ENCODE data around the gene NMD3. TPM values are rescaled to one million over a fixed set of nuclear protein-coding genes. Genes with fewer than 3 reads are reported as not detected.

NMD3 gene
- total and polyA plus RNA-seq, 9 of the 15 experiments (the other 6 are each of a cell fraction or from before 2014, with no cell fraction given), result 63.5 to 178 (median 111) TPM

GRCh38 chr3:161220850-161221753, at the start of gene NMD3 (continued):
- TF ChIP-seq ZBTB40 (IDR thresholded peaks at IDR 0.05) (0 out of 2 replicates have a peak, but pooled peaks have one; percentile 33), ZBTB40 (CRISPR knock-in tag; IDR thresholded peaks at IDR 0.05) (no peak), TFAP4 (CRISPR knock-in tag; IDR thresholded peaks at IDR 0.05; ENCODE audit: borderline replicate concordance) (peak; percentile 85), RBM14 (IDR thresholded peaks at IDR 0.05; ENCODE audit: borderline replicate concordance, insufficient read depth, low read depth, low read length) (no peak), GABPB1 (CRISPR knock-in tag; IDR thresholded peaks at IDR 0.05) (0 out of 2 replicates have a peak, but pooled peaks have one; percentile 41), ZNF644 (tag; IDR thresholded peaks at IDR 0.05; ENCODE audit: low read depth) (0 out of 2 replicates have a peak, but pooled peaks have one; percentile 55), TFE3 (CRISPR knock-in tag; IDR thresholded peaks at IDR 0.05) (no peak), SMARCA5 (IDR thresholded peaks at IDR 0.05) (no peak), EP400 (IDR thresholded peaks at IDR 0.05) (peak; percentile 88), HNRNPLL (IDR thresholded peaks at IDR 0.05; ENCODE audit: low read depth, low read length, poor library complexity, severe bottlenecking) (peak; percentile 40), NEUROD1 (IDR thresholded peaks at IDR 0.05; ENCODE audit: borderline replicate concordance, low read depth, low read length, partially characterized antibody) (peak; percentile 37), MTA3 (IDR thresholded peaks at IDR 0.05; ENCODE audit: borderline replicate concordance) (peak; percentile 70; the same call in 1 of the 2 replicates)
